GM23338 (cell line): ENCODE results near the gene SYNPO. TPM values are rescaled to one million over a fixed set of nuclear protein-coding genes. Genes with fewer than 3 reads are reported as not detected.

Experiments
- ATAC-seq: fragments of 200-7000 bp; cut with Tn5 transposase; 3 replicates; pipeline ENCODE4 v1.9.1; 2020
- DNase-seq: peaks from one replicate; pipeline ENCODE4 v3.0.0-alpha.2; 2015; ENCODE audit warnings: low spot score
- H2AFZ ChIP-seq: fragments of 200-600 bp; sonication (generic); 2 replicates; pipeline ENCODE4 v1.8.0; 2016; ENCODE audit warnings: antibody characterized with exemption, mild to moderate bottlenecking, moderate library complexity
- H3F3A ChIP-seq: fragments of 200-600 bp; sonication (generic); replicated peaks from 2 replicates; pipeline ENCODE4 v1.8.0; 2017; ENCODE audit warnings: antibody characterized with exemption, mixed run types, low read depth
- H3K27ac ChIP-seq: fragments of 200-600 bp; sonication (generic); 2 replicates; pipeline ENCODE4 v1.6.1; 2016; ENCODE audit warnings: low read depth
- H3K27me3 ChIP-seq: fragments of 200-600 bp; sonication (generic); 2 replicates; pipeline ENCODE4 v1.8.0; 2016; ENCODE audit warnings: mild to moderate bottlenecking, mixed run types, moderate library complexity; ENCODE audit not compliant: insufficient read depth
- H3K36me3 ChIP-seq: fragments of 200-600 bp; sonication (generic); 2 replicates; pipeline ENCODE4 v1.8.0; 2016; ENCODE audit warnings: mild to moderate bottlenecking; ENCODE audit not compliant: insufficient read depth
- H3K4me1 ChIP-seq: fragments of 200-600 bp; sonication (generic); 2 replicates; pipeline ENCODE4 v1.8.0; 2016; ENCODE audit warnings: mild to moderate bottlenecking, moderate library complexity; ENCODE audit not compliant: insufficient read depth
- H3K4me2 ChIP-seq: fragments of 200-600 bp; sonication (generic); 2 replicates; pipeline ENCODE4 v1.7.1; 2017; ENCODE audit warnings: mixed run types
- H3K4me3 ChIP-seq: fragments of 200-600 bp; sonication (generic); 2 replicates; pipeline ENCODE4 v1.6.1; 2016; ENCODE audit warnings: mixed run types
- H3K79me2 ChIP-seq: fragments of 200-600 bp; sonication (generic); replicated peaks from 2 replicates; pipeline ENCODE4 v1.8.0; 2017; ENCODE audit warnings: mild to moderate bottlenecking; ENCODE audit not compliant: insufficient read depth
- H3K9me2 ChIP-seq: fragments of 200-600 bp; sonication (generic); 2 replicates; pipeline ENCODE4 v1.8.0; 2017; ENCODE audit not compliant: insufficient read depth
- H4K20me1 ChIP-seq: fragments of 200-600 bp; sonication (generic); replicated peaks from 2 replicates; pipeline ENCODE4 v1.8.0; 2017; ENCODE audit warnings: mild to moderate bottlenecking; ENCODE audit not compliant: insufficient read depth
- H3K27ac Mint-ChIP-seq: 2 replicates; pipeline ENCODE4 v1.8.0; 2020; ENCODE audit warnings: inconsistent platforms, mild to moderate bottlenecking, moderate library complexity, mixed read lengths
- H3K27me3 Mint-ChIP-seq: 3 replicates; pipeline ENCODE4 v1.8.0; 2022; ENCODE audit warnings: low read depth, mild to moderate bottlenecking, moderate library complexity, mixed read lengths, inconsistent platforms; ENCODE audit not compliant: insufficient read depth, poor library complexity
- H3K36me3 Mint-ChIP-seq: 3 replicates; pipeline ENCODE4 v1.8.0; 2021; ENCODE audit warnings: low read depth, mild to moderate bottlenecking, inconsistent platforms, moderate library complexity, mixed read lengths
- H3K4me1 Mint-ChIP-seq: 3 replicates; pipeline ENCODE4 v1.8.0; 2020; ENCODE audit warnings: mild to moderate bottlenecking, inconsistent platforms, mixed read lengths
- H3K4me3 Mint-ChIP-seq: 3 replicates; pipeline ENCODE4 v1.8.0; 2021; ENCODE audit warnings: moderate library complexity, mild to moderate bottlenecking, inconsistent platforms, mixed read lengths
- H3K9me3 Mint-ChIP-seq: 3 replicates; pipeline ENCODE4 v1.8.0; 2020; ENCODE audit warnings: moderate library complexity, mild to moderate bottlenecking, inconsistent platforms, mixed read lengths
- CREB1 ChIP-seq: fragments of 250-450 bp; sonication (Bioruptor Pico); IDR thresholded peaks from 2 replicates; pipeline ENCODE4 v1.5.0; 2020; ENCODE audit warnings: low read depth, mild to moderate bottlenecking, moderate library complexity
- EZH2 ChIP-seq: fragments of 200-600 bp; sonication (generic); IDR thresholded peaks from one replicate; pipeline ENCODE4 v1.8.0; 2017; ENCODE audit warnings: antibody characterized with exemption, mild to moderate bottlenecking, low read depth; ENCODE audit not compliant: unreplicated experiment
- EZH2phosphoT487 ChIP-seq: fragments of 200-600 bp; sonication (generic); IDR thresholded peaks from one replicate; pipeline ENCODE4 v1.8.1; 2018; ENCODE audit warnings: antibody characterized with exemption; ENCODE audit not compliant: unreplicated experiment
- JUNB ChIP-seq: IDR thresholded peaks from one replicate; pipeline ENCODE4 v1.6.1; 2016; ENCODE audit warnings: antibody characterized with exemption; ENCODE audit not compliant: unreplicated experiment
- NANOG ChIP-seq: IDR thresholded peaks from 2 replicates; pipeline ENCODE4 v1.6.1; 2016; ENCODE audit warnings: antibody characterized with exemption, borderline replicate concordance
- POLR2AphosphoS5 ChIP-seq: IDR thresholded peaks from 2 replicates; pipeline ENCODE4 v1.6.1; 2016; ENCODE audit warnings: antibody characterized with exemption, low read depth
- STAT1 ChIP-seq: IDR thresholded peaks from one replicate; pipeline ENCODE4 v1.6.1; 2016; ENCODE audit warnings: antibody characterized with exemption; ENCODE audit not compliant: unreplicated experiment
- ZNF114 ChIP-seq: fragments of 250-450 bp; sonication (Bioruptor Pico); IDR thresholded peaks from 2 replicates; pipeline ENCODE4 v1.5.0; 2020; ENCODE audit warnings: mild to moderate bottlenecking, moderate library complexity
- ZNF331 ChIP-seq: fragments of 250-450 bp; sonication (Bioruptor Pico); IDR thresholded peaks from 2 replicates; pipeline ENCODE4 v1.5.0; 2020; ENCODE audit warnings: low read depth, mild to moderate bottlenecking, moderate library complexity
- polyA plus RNA-seq: library from polyadenylated mRNA; unstranded; fragments of >200 nt; fragmentation: Nextera tagmentation; extraction: Ambion mirVana; gene quantifications from 2 replicates; pipeline ENCODE4 v1.2.1, GENCODE V29; 2016
- total RNA-seq: library from RNA; depleted of rRNA; stranded (reverse); fragments of >200 nt; shearing (Covaris generic); gene quantifications from 2 replicates; pipeline ENCODE4 v1.2.3, GENCODE V29; 2014
- TF ChIP-seq, protein P1 (sequence below): IDR thresholded peaks from 2 replicates; pipeline ENCODE4 v1.6.1; 2016; ENCODE audit warnings: antibody characterized with exemption
- TF ChIP-seq, protein P2 (sequence below): IDR thresholded peaks from one replicate; pipeline ENCODE4 v1.6.1; 2018; ENCODE audit warnings: antibody characterized with exemption; ENCODE audit not compliant: unreplicated experiment
- TF ChIP-seq, protein P3 (sequence below): fragments of 250-450 bp; sonication (Bioruptor Pico); IDR thresholded peaks from 2 replicates; pipeline ENCODE4 v1.5.0; 2020; ENCODE audit warnings: mild to moderate bottlenecking, moderate library complexity
- TF ChIP-seq, protein P4 (sequence below), 2 experiments: fragments of 200-600 bp in 1 of 2; sonication (generic) in 1 of 2; conservative IDR thresholded peaks; 2 replicates each; pipeline versions ENCODE4 v1.5.1 to v1.6.1; 2016 to 2017; ENCODE audit warnings: antibody characterized with exemption in 2 of 2, low read depth in 2 of 2, mild to moderate bottlenecking in 2 of 2, moderate library complexity in 1 of 2

The SYNPO gene
- total and polyA plus RNA-seq, 2 experiments from 2014 or later = 0.16 to 1.3 TPM

DNA sequence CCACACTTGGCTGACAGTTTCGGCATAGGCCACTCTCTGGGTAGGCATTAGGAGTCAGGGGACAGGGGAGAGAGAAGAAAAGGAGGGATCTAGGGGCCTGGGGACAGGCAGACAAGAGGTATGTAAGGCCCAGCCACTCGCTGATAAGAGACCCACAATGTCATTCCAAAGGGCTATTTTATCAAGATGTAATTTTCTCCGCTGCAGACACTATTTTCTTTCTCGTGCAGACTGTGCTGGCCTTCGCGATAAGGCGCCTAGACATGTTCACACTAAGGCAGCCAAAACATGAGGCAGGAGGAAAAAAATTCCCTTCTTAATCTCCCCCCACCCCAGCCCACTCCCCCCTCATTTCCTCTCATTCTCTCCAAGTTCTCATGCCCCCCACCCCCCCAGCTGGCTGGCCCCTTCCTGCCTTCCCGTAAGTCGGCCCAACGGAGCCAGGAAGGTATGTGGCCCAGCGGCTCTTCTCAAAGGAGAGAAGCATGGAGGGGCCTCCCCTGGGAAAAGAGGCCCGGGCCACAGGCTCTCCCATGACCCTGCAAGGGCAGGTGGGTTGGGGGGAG is 44.9 kb upstream of the SYNPO start:
- no peak for DNase-seq

More for the DNA sequence above, 44.9 kb upstream of the SYNPO start:
- no peak overlapping the region for H3K27ac ChIP-seq
- no peaks in the 10 kb centered on the region for H3K79me2 ChIP-seq
- H2AFZ ChIP-seq = peak overlapping the region; percentile 74; the same call in 1 of the 2 replicates
- peaks cover 9% of the 10 kb centered on the region; the same call in 1 of the 2 replicates for H3K4me1 ChIP-seq
- no peak overlapping the region for H3K4me3 Mint-ChIP-seq
- H3K27me3 ChIP-seq = no peaks in the 10 kb centered on the region
- no peaks in the 10 kb centered on the region for H3K36me3 Mint-ChIP-seq
- H3K27me3 Mint-ChIP-seq = peaks cover 6% of the 10 kb centered on the region
- H3K27ac Mint-ChIP-seq = no peak overlapping the region
- no peaks in the 10 kb centered on the region for H3K36me3 ChIP-seq
- no peaks in the 10 kb centered on the region for H3K9me2 ChIP-seq
- no peak for TF ChIP-seq JUNB
- no peak for TF ChIP-seq ZNF331 (CRISPR knock-in tag)
- TF ChIP-seq POLR2AphosphoS5 = no peak
- TF ChIP-seq NANOG = no peak
- no peak for TF ChIP-seq EZH2phosphoT487
- no peak for TF ChIP-seq CREB1 (CRISPR knock-in tag)
- TF ChIP-seq STAT1 = no peak
- TF ChIP-seq, protein P1, sequence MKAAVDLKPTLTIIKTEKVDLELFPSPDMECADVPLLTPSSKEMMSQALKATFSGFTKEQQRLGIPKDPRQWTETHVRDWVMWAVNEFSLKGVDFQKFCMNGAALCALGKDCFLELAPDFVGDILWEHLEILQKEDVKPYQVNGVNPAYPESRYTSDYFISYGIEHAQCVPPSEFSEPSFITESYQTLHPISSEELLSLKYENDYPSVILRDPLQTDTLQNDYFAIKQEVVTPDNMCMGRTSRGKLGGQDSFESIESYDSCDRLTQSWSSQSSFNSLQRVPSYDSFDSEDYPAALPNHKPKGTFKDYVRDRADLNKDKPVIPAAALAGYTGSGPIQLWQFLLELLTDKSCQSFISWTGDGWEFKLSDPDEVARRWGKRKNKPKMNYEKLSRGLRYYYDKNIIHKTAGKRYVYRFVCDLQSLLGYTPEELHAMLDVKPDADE = no peak
- TF ChIP-seq, protein P2, sequence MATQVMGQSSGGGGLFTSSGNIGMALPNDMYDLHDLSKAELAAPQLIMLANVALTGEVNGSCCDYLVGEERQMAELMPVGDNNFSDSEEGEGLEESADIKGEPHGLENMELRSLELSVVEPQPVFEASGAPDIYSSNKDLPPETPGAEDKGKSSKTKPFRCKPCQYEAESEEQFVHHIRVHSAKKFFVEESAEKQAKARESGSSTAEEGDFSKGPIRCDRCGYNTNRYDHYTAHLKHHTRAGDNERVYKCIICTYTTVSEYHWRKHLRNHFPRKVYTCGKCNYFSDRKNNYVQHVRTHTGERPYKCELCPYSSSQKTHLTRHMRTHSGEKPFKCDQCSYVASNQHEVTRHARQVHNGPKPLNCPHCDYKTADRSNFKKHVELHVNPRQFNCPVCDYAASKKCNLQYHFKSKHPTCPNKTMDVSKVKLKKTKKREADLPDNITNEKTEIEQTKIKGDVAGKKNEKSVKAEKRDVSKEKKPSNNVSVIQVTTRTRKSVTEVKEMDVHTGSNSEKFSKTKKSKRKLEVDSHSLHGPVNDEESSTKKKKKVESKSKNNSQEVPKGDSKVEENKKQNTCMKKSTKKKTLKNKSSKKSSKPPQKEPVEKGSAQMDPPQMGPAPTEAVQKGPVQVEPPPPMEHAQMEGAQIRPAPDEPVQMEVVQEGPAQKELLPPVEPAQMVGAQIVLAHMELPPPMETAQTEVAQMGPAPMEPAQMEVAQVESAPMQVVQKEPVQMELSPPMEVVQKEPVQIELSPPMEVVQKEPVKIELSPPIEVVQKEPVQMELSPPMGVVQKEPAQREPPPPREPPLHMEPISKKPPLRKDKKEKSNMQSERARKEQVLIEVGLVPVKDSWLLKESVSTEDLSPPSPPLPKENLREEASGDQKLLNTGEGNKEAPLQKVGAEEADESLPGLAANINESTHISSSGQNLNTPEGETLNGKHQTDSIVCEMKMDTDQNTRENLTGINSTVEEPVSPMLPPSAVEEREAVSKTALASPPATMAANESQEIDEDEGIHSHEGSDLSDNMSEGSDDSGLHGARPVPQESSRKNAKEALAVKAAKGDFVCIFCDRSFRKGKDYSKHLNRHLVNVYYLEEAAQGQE = no peak
- TF ChIP-seq EZH2 = no peak
- no peak for TF ChIP-seq ZNF114 (CRISPR knock-in tag)
- TF ChIP-seq, protein P3, sequence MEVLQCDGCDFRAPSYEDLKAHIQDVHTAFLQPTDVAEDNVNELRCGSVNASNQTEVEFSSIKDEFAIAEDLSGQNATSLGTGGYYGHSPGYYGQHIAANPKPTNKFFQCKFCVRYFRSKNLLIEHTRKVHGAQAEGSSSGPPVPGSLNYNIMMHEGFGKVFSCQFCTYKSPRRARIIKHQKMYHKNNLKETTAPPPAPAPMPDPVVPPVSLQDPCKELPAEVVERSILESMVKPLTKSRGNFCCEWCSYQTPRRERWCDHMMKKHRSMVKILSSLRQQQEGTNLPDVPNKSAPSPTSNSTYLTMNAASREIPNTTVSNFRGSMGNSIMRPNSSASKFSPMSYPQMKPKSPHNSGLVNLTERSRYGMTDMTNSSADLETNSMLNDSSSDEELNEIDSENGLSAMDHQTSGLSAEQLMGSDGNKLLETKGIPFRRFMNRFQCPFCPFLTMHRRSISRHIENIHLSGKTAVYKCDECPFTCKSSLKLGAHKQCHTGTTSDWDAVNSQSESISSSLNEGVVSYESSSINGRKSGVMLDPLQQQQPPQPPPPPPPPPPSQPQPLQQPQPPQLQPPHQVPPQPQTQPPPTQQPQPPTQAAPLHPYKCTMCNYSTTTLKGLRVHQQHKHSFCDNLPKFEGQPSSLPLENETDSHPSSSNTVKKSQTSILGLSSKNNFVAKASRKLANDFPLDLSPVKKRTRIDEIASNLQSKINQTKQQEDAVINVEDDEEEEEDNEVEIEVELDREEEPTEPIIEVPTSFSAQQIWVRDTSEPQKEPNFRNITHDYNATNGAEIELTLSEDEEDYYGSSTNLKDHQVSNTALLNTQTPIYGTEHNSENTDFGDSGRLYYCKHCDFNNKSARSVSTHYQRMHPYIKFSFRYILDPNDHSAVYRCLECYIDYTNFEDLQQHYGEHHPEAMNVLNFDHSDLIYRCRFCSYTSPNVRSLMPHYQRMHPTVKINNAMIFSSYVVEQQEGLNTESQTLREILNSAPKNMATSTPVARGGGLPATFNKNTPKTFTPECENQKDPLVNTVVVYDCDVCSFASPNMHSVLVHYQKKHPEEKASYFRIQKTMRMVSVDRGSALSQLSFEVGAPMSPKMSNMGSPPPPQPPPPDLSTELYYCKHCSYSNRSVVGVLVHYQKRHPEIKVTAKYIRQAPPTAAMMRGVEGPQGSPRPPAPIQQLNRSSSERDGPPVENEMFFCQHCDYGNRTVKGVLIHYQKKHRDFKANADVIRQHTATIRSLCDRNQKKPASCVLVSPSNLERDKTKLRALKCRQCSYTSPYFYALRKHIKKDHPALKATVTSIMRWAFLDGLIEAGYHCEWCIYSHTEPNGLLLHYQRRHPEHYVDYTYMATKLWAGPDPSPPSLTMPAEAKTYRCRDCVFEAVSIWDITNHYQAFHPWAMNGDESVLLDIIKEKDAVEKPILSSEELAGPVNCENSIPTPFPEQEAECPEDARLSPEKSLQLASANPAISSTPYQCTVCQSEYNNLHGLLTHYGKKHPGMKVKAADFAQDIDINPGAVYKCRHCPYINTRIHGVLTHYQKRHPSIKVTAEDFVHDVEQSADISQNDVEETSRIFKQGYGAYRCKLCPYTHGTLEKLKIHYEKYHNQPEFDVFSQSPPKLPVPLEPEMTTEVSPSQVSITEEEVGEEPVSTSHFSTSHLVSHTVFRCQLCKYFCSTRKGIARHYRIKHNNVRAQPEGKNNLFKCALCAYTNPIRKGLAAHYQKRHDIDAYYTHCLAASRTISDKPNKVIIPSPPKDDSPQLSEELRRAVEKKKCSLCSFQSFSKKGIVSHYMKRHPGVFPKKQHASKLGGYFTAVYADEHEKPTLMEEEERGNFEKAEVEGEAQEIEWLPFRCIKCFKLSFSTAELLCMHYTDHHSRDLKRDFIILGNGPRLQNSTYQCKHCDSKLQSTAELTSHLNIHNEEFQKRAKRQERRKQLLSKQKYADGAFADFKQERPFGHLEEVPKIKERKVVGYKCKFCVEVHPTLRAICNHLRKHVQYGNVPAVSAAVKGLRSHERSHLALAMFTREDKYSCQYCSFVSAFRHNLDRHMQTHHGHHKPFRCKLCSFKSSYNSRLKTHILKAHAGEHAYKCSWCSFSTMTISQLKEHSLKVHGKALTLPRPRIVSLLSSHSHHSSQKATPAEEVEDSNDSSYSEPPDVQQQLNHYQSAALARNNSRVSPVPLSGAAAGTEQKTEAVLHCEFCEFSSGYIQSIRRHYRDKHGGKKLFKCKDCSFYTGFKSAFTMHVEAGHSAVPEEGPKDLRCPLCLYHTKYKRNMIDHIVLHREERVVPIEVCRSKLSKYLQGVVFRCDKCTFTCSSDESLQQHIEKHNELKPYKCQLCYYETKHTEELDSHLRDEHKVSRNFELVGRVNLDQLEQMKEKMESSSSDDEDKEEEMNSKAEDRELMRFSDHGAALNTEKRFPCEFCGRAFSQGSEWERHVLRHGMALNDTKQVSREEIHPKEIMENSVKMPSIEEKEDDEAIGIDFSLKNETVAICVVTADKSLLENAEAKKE (CRISPR knock-in tag) = no peak
- TF ChIP-seq, protein P4, sequence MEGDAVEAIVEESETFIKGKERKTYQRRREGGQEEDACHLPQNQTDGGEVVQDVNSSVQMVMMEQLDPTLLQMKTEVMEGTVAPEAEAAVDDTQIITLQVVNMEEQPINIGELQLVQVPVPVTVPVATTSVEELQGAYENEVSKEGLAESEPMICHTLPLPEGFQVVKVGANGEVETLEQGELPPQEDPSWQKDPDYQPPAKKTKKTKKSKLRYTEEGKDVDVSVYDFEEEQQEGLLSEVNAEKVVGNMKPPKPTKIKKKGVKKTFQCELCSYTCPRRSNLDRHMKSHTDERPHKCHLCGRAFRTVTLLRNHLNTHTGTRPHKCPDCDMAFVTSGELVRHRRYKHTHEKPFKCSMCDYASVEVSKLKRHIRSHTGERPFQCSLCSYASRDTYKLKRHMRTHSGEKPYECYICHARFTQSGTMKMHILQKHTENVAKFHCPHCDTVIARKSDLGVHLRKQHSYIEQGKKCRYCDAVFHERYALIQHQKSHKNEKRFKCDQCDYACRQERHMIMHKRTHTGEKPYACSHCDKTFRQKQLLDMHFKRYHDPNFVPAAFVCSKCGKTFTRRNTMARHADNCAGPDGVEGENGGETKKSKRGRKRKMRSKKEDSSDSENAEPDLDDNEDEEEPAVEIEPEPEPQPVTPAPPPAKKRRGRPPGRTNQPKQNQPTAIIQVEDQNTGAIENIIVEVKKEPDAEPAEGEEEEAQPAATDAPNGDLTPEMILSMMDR (conservative IDR thresholded peaks at IDR 0.05; ENCODE audit: low read depth in 2 of 2) = no peak
- no peak overlapping the region for H3K4me3 ChIP-seq
- no peaks in the 10 kb centered on the region for H3K9me3 Mint-ChIP-seq
- ATAC-seq = no peak
- peaks cover 21% of the 10 kb centered on the region for H3K4me1 Mint-ChIP-seq
- H3F3A ChIP-seq = no peaks in the 10 kb centered on the region
- no peaks in the 10 kb centered on the region for H4K20me1 ChIP-seq
- no peak overlapping the region for H3K4me2 ChIP-seq
